ENCODE data around the gene PLCG2.
A peak's percentile ranks its signal among the peaks of the same experiment; 100 is the strongest.
"Not testable (repeated sequence)": the region's sequence is repeated elsewhere in the genome, so short reads cannot be mapped to it uniquely, and the experiment has no call there.

PLCG2 gene

DNA sequence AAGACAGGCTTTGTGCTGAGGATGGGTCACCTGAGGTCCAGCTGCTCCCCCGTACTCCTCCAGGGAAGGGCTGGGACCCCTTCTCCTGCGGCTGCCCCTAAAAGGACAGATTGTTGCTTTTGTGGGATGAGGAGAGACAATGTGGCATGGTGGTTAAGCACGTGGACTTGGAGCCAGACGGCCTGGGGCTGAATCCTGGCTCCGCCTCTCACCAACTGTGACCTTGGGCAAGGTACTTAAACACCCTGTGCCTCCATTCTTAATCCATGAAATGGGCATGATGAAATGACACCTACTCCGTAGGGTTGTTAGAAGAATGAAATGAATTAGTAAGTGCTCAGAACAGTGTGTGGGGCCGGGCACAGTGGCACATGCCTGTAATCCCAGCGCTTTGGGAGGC, 39.6 kb upstream of the PLCG2 start:
- no peaks in the 10 kb centered on the region for H3K27me3 ChIP-seq (ENCODE audit: insufficient read depth, low read length)
- H3K36me3 ChIP-seq (ENCODE audit: insufficient read depth, low read length): no peaks in the 10 kb centered on the region
- H3K4me1 ChIP-seq (ENCODE audit: control insufficient read depth, insufficient read depth, low read length, unreplicated experiment): no peaks in the 10 kb centered on the region
- H2AFZ ChIP-seq (ENCODE audit: low read length, unreplicated experiment): no peak overlapping the region
- H3K4me3 ChIP-seq (ENCODE audit: low read depth, low read length): no peak overlapping the region
- H3K27ac ChIP-seq (ENCODE audit: low read depth, low read length): no peak overlapping the region
- H3K79me2 ChIP-seq (ENCODE audit: control insufficient read depth, insufficient read depth, low read length, unreplicated experiment): no peaks in the 10 kb centered on the region

DNA sequence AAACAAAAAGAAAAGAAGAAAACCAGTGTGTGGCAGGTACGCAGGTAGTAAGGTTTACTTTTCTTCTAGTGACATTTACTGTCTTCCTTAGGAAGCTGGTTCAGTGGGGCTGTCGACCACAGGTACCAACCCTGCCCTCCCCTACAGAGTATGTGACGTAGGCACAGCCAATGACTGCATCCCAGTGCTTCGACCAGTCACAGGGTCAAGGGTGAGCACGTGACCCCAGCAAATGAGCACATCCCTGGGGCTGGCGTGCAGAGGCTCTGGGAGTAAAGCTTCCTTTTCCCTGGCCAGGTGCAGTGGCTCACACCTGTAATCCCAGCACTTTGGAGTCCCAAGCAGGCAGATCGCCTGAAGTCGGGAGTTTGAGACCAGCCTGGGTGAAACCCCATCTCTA, 38.9 kb upstream of the PLCG2 start:
- Histone ChIP-seq H3K27me3 (ENCODE audit: insufficient read depth, low read length) (no peaks in the 10 kb centered on the region), H3K4me3 (ENCODE audit: low read depth, low read length) (no peak overlapping the region), H3K27ac (ENCODE audit: low read depth, low read length) (no peak overlapping the region), H2AFZ (ENCODE audit: low read length, unreplicated experiment) (no peak overlapping the region), H3K36me3 (ENCODE audit: insufficient read depth, low read length) (no peaks in the 10 kb centered on the region), H3K4me1 (ENCODE audit: control insufficient read depth, insufficient read depth, low read length, unreplicated experiment) (no peaks in the 10 kb centered on the region), H3K79me2 (ENCODE audit: control insufficient read depth, insufficient read depth, low read length, unreplicated experiment) (no peaks in the 10 kb centered on the region)

DNA sequence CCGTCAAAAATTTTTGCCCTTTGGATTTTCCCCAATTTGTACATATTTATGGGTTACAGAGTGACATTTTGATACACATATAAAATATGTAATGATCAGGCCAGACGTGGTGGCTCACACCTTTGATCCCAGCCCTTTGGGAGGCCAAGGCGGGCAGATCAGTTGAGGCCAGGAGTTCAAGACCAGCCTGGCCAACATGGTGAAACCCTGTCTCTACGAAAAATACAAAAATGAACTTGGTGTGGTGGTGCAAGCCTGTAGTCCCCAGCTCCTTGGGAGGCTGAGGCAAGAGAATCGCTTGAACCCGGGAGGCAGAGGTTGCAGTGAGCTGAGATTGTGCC, 37.7 kb upstream of the PLCG2 start:
- not testable (repeated sequence) for H3K79me2 ChIP-seq (ENCODE audit: control insufficient read depth, insufficient read depth, low read length, unreplicated experiment); H3K27me3 ChIP-seq (ENCODE audit: insufficient read depth, low read length); H3K4me3 ChIP-seq (ENCODE audit: low read depth, low read length); H3K27ac ChIP-seq (ENCODE audit: low read depth, low read length); H2AFZ ChIP-seq (ENCODE audit: low read length, unreplicated experiment); H3K36me3 ChIP-seq (ENCODE audit: insufficient read depth, low read length); H3K4me1 ChIP-seq (ENCODE audit: control insufficient read depth, insufficient read depth, low read length, unreplicated experiment)

DNA sequence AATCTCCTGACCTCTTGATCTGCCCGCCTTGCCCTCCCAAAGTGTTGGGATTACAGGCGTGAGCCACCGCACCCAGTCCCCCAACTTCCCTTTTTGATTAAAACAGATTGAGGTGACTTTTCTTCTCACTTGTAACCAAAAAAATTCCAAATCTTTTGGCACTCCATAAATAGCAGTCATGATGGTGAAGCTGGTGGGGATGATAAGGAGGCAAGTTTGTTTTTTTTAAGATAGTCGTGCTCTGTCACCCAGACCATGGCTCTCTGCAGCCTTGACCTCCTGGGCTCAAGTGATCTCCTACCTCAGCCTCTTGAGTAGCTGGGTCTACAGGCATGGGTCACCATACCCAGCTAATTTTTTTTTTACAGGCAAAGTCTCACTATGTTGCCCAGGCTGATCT, 34.7 kb upstream of the PLCG2 start:
- H3K4me1 ChIP-seq (ENCODE audit: control insufficient read depth, insufficient read depth, low read length, unreplicated experiment): no peaks in the 10 kb centered on the region
- no peaks in the 10 kb centered on the region for H3K79me2 ChIP-seq (ENCODE audit: control insufficient read depth, insufficient read depth, low read length, unreplicated experiment)
- no peaks in the 10 kb centered on the region; the same call in 1 of the 2 replicates for H3K27me3 ChIP-seq (ENCODE audit: insufficient read depth, low read length)
- H3K27ac ChIP-seq (ENCODE audit: low read depth, low read length): no peak overlapping the region
- H2AFZ ChIP-seq (ENCODE audit: low read length, unreplicated experiment): no peak overlapping the region
- H3K36me3 ChIP-seq (ENCODE audit: insufficient read depth, low read length): no peaks in the 10 kb centered on the region
- H3K4me3 ChIP-seq (ENCODE audit: low read depth, low read length): no peak overlapping the region

DNA sequence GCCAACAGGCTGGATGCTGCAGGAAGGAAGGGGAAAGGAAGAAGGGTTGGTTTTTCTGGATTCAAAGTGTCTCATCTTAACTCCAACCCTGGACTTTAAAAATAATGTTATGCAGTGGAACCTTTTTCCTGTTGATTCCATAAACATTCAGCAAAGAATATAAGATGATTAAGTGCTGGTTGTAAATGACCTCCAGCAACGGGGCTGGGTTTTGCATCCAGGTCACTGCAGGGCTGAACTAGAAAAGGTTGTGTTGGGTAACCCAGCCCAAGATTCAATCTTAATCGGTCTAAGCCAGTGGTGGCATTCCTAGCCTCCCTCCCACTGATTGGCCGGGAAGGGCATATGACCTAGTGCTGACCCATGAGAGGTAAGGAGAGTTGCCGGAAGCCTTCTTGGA, 34.2 kb upstream of the PLCG2 start:
- Histone ChIP-seq H2AFZ (ENCODE audit: low read length, unreplicated experiment) (no peak overlapping the region), H3K27ac (ENCODE audit: low read depth, low read length) (no peak overlapping the region), H3K36me3 (ENCODE audit: insufficient read depth, low read length) (no peaks in the 10 kb centered on the region), H3K79me2 (ENCODE audit: control insufficient read depth, insufficient read depth, low read length, unreplicated experiment) (no peaks in the 10 kb centered on the region), H3K27me3 (ENCODE audit: insufficient read depth, low read length) (no peaks in the 10 kb centered on the region; the same call in 1 of the 2 replicates), H3K4me3 (ENCODE audit: low read depth, low read length) (no peak overlapping the region), H3K4me1 (ENCODE audit: control insufficient read depth, insufficient read depth, low read length, unreplicated experiment) (no peaks in the 10 kb centered on the region)

DNA sequence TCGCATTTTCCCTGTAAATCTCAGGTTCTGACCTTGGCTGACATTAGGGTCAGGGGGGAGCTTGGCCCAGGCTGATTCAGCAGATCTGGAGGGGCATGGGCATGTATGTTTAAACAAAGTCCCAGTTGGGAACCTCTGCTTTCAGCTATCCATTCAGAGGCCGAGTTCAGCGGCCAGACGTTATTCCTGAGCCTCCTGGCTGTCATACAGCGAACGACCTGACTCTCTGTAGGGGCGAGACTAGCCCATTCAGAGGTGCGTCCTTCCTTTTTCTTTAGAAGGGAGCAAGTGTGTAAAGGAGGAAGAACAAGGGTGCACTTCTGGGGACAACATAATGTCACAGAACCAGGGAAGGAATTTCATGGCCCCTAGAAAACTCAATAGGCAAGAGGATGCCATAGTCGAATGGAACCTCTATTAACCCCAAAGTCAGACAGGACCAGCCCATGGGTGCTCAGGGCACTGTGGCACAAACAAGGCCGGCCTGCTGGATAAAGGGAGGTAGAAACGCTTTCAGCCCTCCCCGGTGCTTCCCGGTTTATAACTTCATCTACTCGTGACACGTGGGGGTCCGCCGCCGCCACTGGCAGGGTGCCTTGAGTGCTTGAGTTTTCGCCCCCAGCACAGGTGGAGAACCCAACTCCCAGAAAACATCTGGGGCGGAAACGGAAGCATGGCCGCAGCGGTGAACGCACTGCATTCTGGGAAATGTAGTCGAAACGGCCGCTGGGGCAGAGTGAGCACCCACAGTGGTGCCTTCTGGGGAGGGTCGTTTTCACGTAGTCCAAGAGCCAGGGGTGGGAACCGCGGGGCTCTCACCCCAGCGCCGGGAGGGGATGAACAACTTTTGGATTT, 33.2 kb upstream of the PLCG2 start:
- Histone ChIP-seq H2AFZ (ENCODE audit: low read length, unreplicated experiment) (peak overlapping the region; percentile 86), H3K4me3 (ENCODE audit: low read depth, low read length) (peak overlapping the region; percentile 57), H3K27ac (ENCODE audit: low read depth, low read length) (no peak overlapping the region), H3K36me3 (ENCODE audit: insufficient read depth, low read length) (no peaks in the 10 kb centered on the region), H3K79me2 (ENCODE audit: control insufficient read depth, insufficient read depth, low read length, unreplicated experiment) (no peaks in the 10 kb centered on the region), H3K4me1 (ENCODE audit: control insufficient read depth, insufficient read depth, low read length, unreplicated experiment) (no peaks in the 10 kb centered on the region), H3K27me3 (ENCODE audit: insufficient read depth, low read length) (no peaks in the 10 kb centered on the region; the same call in 1 of the 2 replicates)

DNA sequence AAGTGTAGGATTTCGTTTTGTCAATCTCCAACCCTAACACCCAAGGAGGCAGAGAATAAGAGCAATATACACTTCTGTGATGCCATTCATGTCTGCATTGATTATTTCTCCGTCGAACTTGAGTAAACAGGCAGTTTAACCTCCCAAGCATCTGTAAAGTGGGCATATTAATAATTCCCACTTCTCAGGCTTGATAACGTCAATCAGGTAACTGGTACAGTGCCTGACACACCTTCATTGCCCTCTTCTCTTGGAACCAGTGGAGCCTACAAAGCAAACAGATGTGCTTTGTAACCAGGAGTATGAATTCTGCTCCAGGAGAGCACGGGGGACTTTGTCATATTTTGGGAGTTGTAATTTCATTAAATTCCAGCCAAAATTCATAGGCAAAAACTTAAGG, 32.5 kb upstream of the PLCG2 start:
- Histone ChIP-seq H3K79me2 (ENCODE audit: control insufficient read depth, insufficient read depth, low read length, unreplicated experiment) (no peaks in the 10 kb centered on the region), H3K27me3 (ENCODE audit: insufficient read depth, low read length) (no peaks in the 10 kb centered on the region; the same call in 1 of the 2 replicates), H3K4me1 (ENCODE audit: control insufficient read depth, insufficient read depth, low read length, unreplicated experiment) (no peaks in the 10 kb centered on the region), H2AFZ (ENCODE audit: low read length, unreplicated experiment) (peak overlapping the region; percentile 86), H3K36me3 (ENCODE audit: insufficient read depth, low read length) (no peaks in the 10 kb centered on the region), H3K27ac (ENCODE audit: low read depth, low read length) (no peak overlapping the region), H3K4me3 (ENCODE audit: low read depth, low read length) (peak overlapping the region; percentile 57)

DNA sequence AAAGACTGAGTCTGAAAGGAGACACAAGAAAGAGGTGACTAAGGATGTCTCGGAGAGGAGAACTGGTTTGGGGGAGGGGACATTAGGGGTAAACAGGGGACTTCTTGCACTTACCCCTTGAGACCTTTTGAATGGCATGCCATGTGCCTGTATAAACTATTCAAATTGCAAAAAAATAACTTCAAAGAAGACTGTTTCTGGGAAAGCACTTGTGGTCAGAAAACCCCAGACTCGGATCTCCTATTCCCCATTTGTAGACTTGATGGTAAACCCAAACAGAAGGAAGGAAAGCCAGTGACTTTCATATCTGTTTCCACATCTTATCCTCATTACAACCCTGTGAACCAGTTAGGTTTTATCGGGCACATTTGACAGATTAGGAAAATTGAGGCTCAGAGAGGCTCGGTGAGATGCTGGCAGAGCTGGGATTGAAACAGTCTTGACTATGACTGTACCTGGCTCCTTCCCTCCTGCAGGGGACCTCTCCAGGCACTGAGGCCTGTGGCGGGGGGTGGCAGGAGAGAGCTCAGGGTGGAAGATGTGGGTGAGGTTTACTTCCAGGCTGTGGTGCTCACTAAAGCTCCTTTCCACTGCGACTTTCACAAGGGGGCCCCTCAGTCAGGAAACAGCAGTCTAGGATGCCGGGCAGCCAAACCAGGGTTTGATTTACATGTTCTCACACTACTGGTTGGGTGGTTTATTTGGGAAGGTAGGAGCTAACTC, 30.5 kb upstream of the PLCG2 start:
- no peaks in the 10 kb centered on the region for H3K4me1 ChIP-seq (ENCODE audit: control insufficient read depth, insufficient read depth, low read length, unreplicated experiment)
- H2AFZ ChIP-seq (ENCODE audit: low read length, unreplicated experiment): no peak overlapping the region
- H3K27me3 ChIP-seq (ENCODE audit: insufficient read depth, low read length): no peaks in the 10 kb centered on the region; the same call in 1 of the 2 replicates
- H3K27ac ChIP-seq (ENCODE audit: low read depth, low read length): no peak overlapping the region
- no peak overlapping the region for H3K4me3 ChIP-seq (ENCODE audit: low read depth, low read length)
- H3K79me2 ChIP-seq (ENCODE audit: control insufficient read depth, insufficient read depth, low read length, unreplicated experiment): no peaks in the 10 kb centered on the region
- no peaks in the 10 kb centered on the region for H3K36me3 ChIP-seq (ENCODE audit: insufficient read depth, low read length)

DNA sequence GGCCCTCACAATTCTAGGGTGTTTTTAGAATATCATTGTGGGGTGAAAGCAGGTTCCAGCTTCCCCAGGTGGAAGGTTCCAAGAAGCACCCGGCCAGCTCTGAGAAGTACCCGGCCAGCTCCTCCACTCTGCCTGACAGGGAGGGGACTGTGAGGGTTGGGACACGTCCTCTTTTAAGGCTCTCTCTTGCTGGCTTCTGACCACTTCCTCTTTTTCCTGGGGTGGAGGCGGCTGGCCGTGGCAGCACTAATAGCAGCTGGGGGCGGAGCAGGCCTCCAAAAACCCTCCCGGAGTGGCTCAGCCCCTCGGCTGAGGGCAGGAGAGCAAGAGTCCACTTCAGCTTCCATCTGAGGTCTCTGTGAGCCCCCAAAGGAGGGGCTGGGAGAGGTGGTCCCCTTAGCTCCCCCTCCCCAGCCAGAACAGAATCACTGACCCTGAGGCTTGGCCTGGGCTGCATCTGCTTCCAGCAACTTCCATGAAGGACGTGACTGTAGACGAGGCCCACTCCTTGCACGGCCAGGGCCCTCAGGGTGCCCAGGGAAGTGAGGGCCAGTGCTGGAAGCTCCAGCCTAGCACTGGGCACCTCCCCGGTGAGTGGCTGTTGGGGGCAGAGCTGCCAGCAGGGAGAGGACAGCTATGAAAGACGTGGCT, 26.7 kb upstream of the PLCG2 start:
- no peak overlapping the region for H2AFZ ChIP-seq (ENCODE audit: low read length, unreplicated experiment)
- H3K27ac ChIP-seq (ENCODE audit: low read depth, low read length): no peak overlapping the region
- no peaks in the 10 kb centered on the region; the same call in 1 of the 2 replicates for H3K27me3 ChIP-seq (ENCODE audit: insufficient read depth, low read length)
- no peaks in the 10 kb centered on the region for H3K79me2 ChIP-seq (ENCODE audit: control insufficient read depth, insufficient read depth, low read length, unreplicated experiment)
- no peaks in the 10 kb centered on the region for H3K4me1 ChIP-seq (ENCODE audit: control insufficient read depth, insufficient read depth, low read length, unreplicated experiment)
- no peak overlapping the region for H3K4me3 ChIP-seq (ENCODE audit: low read depth, low read length)
- H3K36me3 ChIP-seq (ENCODE audit: insufficient read depth, low read length): no peaks in the 10 kb centered on the region

DNA sequence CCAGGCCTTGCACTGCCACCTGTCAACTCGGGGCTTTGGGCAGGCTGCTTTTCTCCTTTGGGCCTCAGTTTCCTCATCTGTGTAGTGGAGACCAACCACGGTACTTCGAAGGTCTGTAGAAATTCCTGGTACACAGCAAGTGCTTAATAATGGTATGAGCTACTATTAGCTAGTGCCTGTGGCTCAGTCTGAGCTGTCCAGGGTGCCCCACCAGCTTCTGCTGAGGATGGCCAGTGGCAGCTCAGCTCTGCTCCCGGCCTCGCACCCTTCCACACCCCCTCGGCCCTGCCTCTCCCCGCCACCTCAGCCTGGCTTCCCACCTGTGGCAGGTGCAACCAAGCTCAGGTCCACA, 26.2 kb upstream of the PLCG2 start:
- Histone ChIP-seq H3K4me3 (ENCODE audit: low read depth, low read length) (no peak overlapping the region), H3K79me2 (ENCODE audit: control insufficient read depth, insufficient read depth, low read length, unreplicated experiment) (no peaks in the 10 kb centered on the region), H3K4me1 (ENCODE audit: control insufficient read depth, insufficient read depth, low read length, unreplicated experiment) (no peaks in the 10 kb centered on the region)

More for the DNA sequence above, 26.2 kb upstream of the PLCG2 start:
- Histone ChIP-seq H3K27ac (ENCODE audit: low read depth, low read length) (no peak overlapping the region), H3K36me3 (ENCODE audit: insufficient read depth, low read length) (no peaks in the 10 kb centered on the region), H3K27me3 (ENCODE audit: insufficient read depth, low read length) (no peaks in the 10 kb centered on the region; the same call in 1 of the 2 replicates), H2AFZ (ENCODE audit: low read length, unreplicated experiment) (no peak overlapping the region)
